IPS-18a (cell line): ENCODE measurements around the gene PRAC2.

ENCODE experiments used
- H3K27ac ChIP-seq: one replicate; pipeline ENCODE4 v1.5.1; 2013; ENCODE audit warnings: low read length
- H3K27me3 ChIP-seq: one replicate; pipeline ENCODE4 v1.6.1; 2013; ENCODE audit warnings: mild to moderate bottlenecking, low read length; ENCODE audit not compliant: control insufficient read depth, insufficient read depth
- H3K36me3 ChIP-seq: one replicate; pipeline ENCODE4 v1.6.1; 2013; ENCODE audit warnings: low read depth, low read length; ENCODE audit not compliant: control insufficient read depth
- H3K4me1 ChIP-seq: one replicate; pipeline ENCODE4 v1.6.1; 2013; ENCODE audit warnings: low read depth, low read length; ENCODE audit not compliant: control insufficient read depth
- H3K4me3 ChIP-seq: one replicate; pipeline ENCODE4 v1.5.1; 2013; ENCODE audit warnings: low read length
- H3K9ac ChIP-seq: one replicate; pipeline ENCODE4 v1.6.1; 2013; ENCODE audit warnings: mild to moderate bottlenecking, low read length, moderate library complexity
- H3K9me3 ChIP-seq: one replicate; pipeline ENCODE4 v1.6.1; 2013; ENCODE audit warnings: low read depth, low read length; ENCODE audit not compliant: control insufficient read depth

PRAC2 gene

GRCh38 chr17:48745381-48746275 is 22.6 kb downstream of the PRAC2 start:
- H3K9me3 ChIP-seq = no peaks in the 10 kb centered on the region
- H3K36me3 ChIP-seq = no peaks in the 10 kb centered on the region
- no peak overlapping the region for H3K4me3 ChIP-seq
- no peak overlapping the region for H3K27ac ChIP-seq
- H3K4me1 ChIP-seq = peaks cover 3% of the 10 kb centered on the region
- no peak overlapping the region for H3K9ac ChIP-seq
- peaks cover 100% of the 10 kb centered on the region for H3K27me3 ChIP-seq

- Histone ChIP-seq H3K4me3 (no peak overlapping the region), H3K9me3 (no peaks in the 10 kb centered on the region), H3K36me3 (no peaks in the 10 kb centered on the region), H3K4me1 (peaks cover 3% of the 10 kb centered on the region), H3K27me3 (peaks cover 100% of the 10 kb centered on the region), H3K27ac (no peak overlapping the region), H3K9ac (no peak overlapping the region)
These were observed 24.0 kb downstream of the PRAC2 start for GRCh38 chr17:48746916-48747444.

GRCh38 chr17:48747445-48748363 is 24.7 kb downstream of the PRAC2 start:
- no peak overlapping the region for H3K9ac ChIP-seq
- H3K27me3 ChIP-seq = peaks cover 100% of the 10 kb centered on the region
- H3K36me3 ChIP-seq = no peaks in the 10 kb centered on the region
- H3K27ac ChIP-seq = no peak overlapping the region
- no peak overlapping the region for H3K4me3 ChIP-seq
- H3K4me1 ChIP-seq = peaks cover 3% of the 10 kb centered on the region
- no peaks in the 10 kb centered on the region for H3K9me3 ChIP-seq

GRCh38 chr17:48748718-48749566 is 26.0 kb downstream of the PRAC2 start:
- Histone ChIP-seq H3K27ac (no peak overlapping the region), H3K36me3 (no peaks in the 10 kb centered on the region), H3K9me3 (no peaks in the 10 kb centered on the region), H3K9ac (no peak overlapping the region), H3K4me1 (peaks cover 3% of the 10 kb centered on the region), H3K27me3 (peaks cover 100% of the 10 kb centered on the region), H3K4me3 (no peak overlapping the region)

GRCh38 chr17:48749621-48750553 is 26.9 kb downstream of the PRAC2 start:
- Histone ChIP-seq H3K36me3 (no peaks in the 10 kb centered on the region), H3K27me3 (peaks cover 100% of the 10 kb centered on the region), H3K9ac (no peak overlapping the region), H3K4me3 (no peak overlapping the region), H3K9me3 (peaks cover 2% of the 10 kb centered on the region), H3K27ac (no peak overlapping the region), H3K4me1 (peaks cover 6% of the 10 kb centered on the region)

GRCh38 chr17:48751172-48751571 is 28.2 kb downstream of the PRAC2 start:
- Histone ChIP-seq H3K27ac (no peak overlapping the region), H3K4me3 (no peak overlapping the region), H3K9me3 (peaks cover 2% of the 10 kb centered on the region), H3K9ac (no peak overlapping the region), H3K36me3 (no peaks in the 10 kb centered on the region), H3K27me3 (peaks cover 100% of the 10 kb centered on the region), H3K4me1 (peaks cover 6% of the 10 kb centered on the region)

GRCh38 chr17:48751733-48752398 is 28.9 kb downstream of the PRAC2 start:
- Histone ChIP-seq H3K9me3 (peaks cover 2% of the 10 kb centered on the region), H3K27ac (no peak overlapping the region), H3K4me1 (peaks cover 3% of the 10 kb centered on the region), H3K27me3 (peaks cover 100% of the 10 kb centered on the region), H3K36me3 (no peaks in the 10 kb centered on the region), H3K9ac (no peak overlapping the region), H3K4me3 (no peak overlapping the region)

GRCh38 chr17:48752399-48753288 is 29.7 kb downstream of the PRAC2 start:
- Histone ChIP-seq H3K36me3 (no peaks in the 10 kb centered on the region), H3K4me1 (peaks cover 3% of the 10 kb centered on the region), H3K9me3 (peaks cover 2% of the 10 kb centered on the region), H3K4me3 (no peak overlapping the region), H3K27me3 (peaks cover 100% of the 10 kb centered on the region), H3K9ac (no peak overlapping the region), H3K27ac (no peak overlapping the region)

- Histone ChIP-seq H3K9ac (no peak overlapping the region), H3K27me3 (peaks cover 99% of the 10 kb centered on the region), H3K4me1 (peaks cover 3% of the 10 kb centered on the region), H3K27ac (no peak overlapping the region), H3K4me3 (no peak overlapping the region), H3K9me3 (peaks cover 2% of the 10 kb centered on the region), H3K36me3 (no peaks in the 10 kb centered on the region)
These were observed 31.0 kb downstream of the PRAC2 start for GRCh38 chr17:48753794-48754499.
